Purkinje cell (primary cell): ENCODE results near the gene OTULINL. TPM values are rescaled to one million over a fixed set of nuclear protein-coding genes. Genes with fewer than 3 reads are reported as not detected.

Experiments
- polyA plus RNA-seq: library from polyadenylated mRNA; unstranded; fragments of >200 nt; fragmentation: Nextera tagmentation; gene quantifications from 2 replicates; pipeline ENCODE4 v1.2.1, GENCODE V29; 2014

The OTULINL gene
- polyA plus RNA-seq: 0.62 and 1.3 TPM in 2 replicates

DNA sequence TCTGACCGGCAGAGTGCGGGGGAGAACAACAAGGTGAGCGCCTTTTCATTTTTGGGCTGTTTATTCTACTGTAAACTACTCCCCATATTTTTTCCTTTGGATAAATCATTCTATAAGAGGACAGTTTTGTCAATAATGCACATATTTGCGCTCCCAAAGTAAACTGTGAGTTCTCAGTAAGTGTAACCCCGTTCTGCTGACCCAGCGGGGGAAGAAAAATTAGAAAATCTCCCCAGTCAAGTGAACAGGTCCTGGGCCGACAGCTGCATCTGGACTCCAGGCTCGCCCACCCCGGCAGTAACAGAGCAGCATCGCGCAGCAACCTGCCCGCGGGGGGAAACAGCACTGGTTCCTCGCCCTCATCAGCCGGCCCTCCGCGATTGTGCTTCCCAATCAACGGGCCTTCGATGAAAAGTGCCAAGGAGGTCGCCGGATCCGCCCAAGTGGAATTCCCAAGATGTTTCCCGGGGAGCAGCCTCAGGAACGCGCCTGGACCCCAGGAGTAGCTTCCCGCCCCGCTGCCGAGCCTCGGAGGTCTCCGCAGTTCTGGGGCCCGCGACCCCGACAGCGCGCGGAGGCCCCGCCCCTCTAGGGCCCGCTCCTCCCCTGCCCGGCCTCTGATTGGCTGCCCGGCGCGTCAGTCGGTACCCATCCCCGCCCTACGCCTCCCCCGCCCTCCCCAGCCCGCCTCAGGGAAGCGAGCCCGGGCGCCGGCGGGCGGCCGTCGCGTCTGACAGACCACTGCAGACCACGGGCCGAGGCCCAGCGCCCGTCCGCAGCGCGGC lies at the start of gene OTULINL:
Gene OTULINL, plus strand, starts transcription at position 687 of the 785 bp plus-strand sequence. CDS start 103 bp downstream, outside the sequence.

Other genes starting within 250 kb of the OTULINL start
- gene OTULIN, start 82.9 kb downstream of the OTULINL start, polyA plus RNA-seq: 2.5 and 3.7 TPM in 2 replicates